T-cell (primary cell): ENCODE data around the gene AXIN1. TPM values are rescaled to one million over a fixed set of nuclear protein-coding genes. Genes with fewer than 3 reads are reported as not detected.
A peak's percentile ranks its signal among the peaks of the same experiment; 100 is the strongest.
"Not testable (repeated sequence)": the region's sequence is repeated elsewhere in the genome, so short reads cannot be mapped to it uniquely, and the experiment has no call there.

Experiments used
- ATAC-seq, 4 experiments: fragments of 200-7000 bp in 3 of 4; fragments of 150-1000 bp in 1 of 4; cut with Tn5 transposase; replicated peaks in 1 of 4; 1 replicate in 3 of 4; 2 replicates in 1 of 4; pipeline ENCODE4 v1.10.0; 2021; ENCODE audit warnings: moderate library complexity in 3 of 4, mild to moderate bottlenecking in 2 of 4, moderate number of reproducible peaks in 1 of 4
- CTCF ChIA-PET, 2 donors: fragments of 300-600 bp; sonication (Branson Sonifier 250); formaldehyde crosslinking; loops; one replicate each; lab custom pipeline; 2022; ENCODE audit warnings: antibody characterized with exemption in 2 of 2; lab: Charles Lee
- POLR2A ChIA-PET, 2 donors: fragments of 300-600 bp; sonication (Branson Sonifier 250); formaldehyde crosslinking; loops; one replicate each; lab custom pipeline; 2022; ENCODE audit warnings: antibody characterized with exemption in 2 of 2; lab: Charles Lee
- DNase-seq, 35 experiments: peaks; one replicate each; pipeline versions ENCODE4 v3.0.0 to v3.0.0-alpha.2; 2013 to 2023
- H3K27ac ChIP-seq: one replicate; pipeline ENCODE4 v1.5.1; 2013; ENCODE audit warnings: low read length
- H3K27me3 ChIP-seq, 2 experiments: replicated peaks in 1 of 2; 1 replicate in 1 of 2; 2 replicates in 1 of 2; pipeline versions ENCODE4 v1.6.1 to v1.7.0; 2013; ENCODE audit warnings: low read length in 1 of 2, mixed read lengths in 1 of 2; ENCODE audit not compliant: control insufficient read depth in 2 of 2, insufficient read depth in 2 of 2; ENCODE audit errors: extremely low read depth in 1 of 2
- H3K36me3 ChIP-seq, 2 donors: 1 replicate in 1 of 2; 2 replicates in 1 of 2; pipeline versions ENCODE4 v1.6.1 to v1.7.0; 2013; ENCODE audit warnings: low read length in 1 of 2; ENCODE audit not compliant: control insufficient read depth in 2 of 2, insufficient read depth in 1 of 2; ENCODE audit errors: extremely low read depth in 1 of 2
- H3K4me1 ChIP-seq, 2 experiments: 1 replicate in 1 of 2; 2 replicates in 1 of 2; pipeline versions ENCODE4 v1.6.1 to v1.7.0; 2013; ENCODE audit warnings: low read length in 2 of 2, mixed read lengths in 1 of 2; ENCODE audit not compliant: insufficient read depth in 2 of 2, control insufficient read depth in 1 of 2; ENCODE audit errors: extremely low read depth in 1 of 2
- H3K4me3 ChIP-seq, 2 donors: 1 replicate in 1 of 2; 2 replicates in 1 of 2; pipeline versions ENCODE4 v1.5.1 to v1.7.0; 2013; ENCODE audit warnings: mild to moderate bottlenecking in 2 of 2, low read length in 1 of 2, moderate library complexity in 1 of 2; ENCODE audit not compliant: control insufficient read depth in 1 of 2; ENCODE audit errors: extremely low read depth in 1 of 2
- H3K9me3 ChIP-seq: 2 replicates; pipeline ENCODE4 v1.7.0; 2013
- H3K27ac Mint-ChIP-seq, 2 donors: one replicate each; pipeline ENCODE4 v1.8.0; 2020 to 2021; ENCODE audit warnings: mild to moderate bottlenecking in 2 of 2, mixed read lengths in 2 of 2
- H3K27me3 Mint-ChIP-seq, 2 donors: one replicate each; pipeline ENCODE4 v1.8.0; 2021 to 2022; ENCODE audit warnings: mixed read lengths in 2 of 2
- H3K36me3 Mint-ChIP-seq: one replicate; pipeline ENCODE4 v1.8.0; 2021; ENCODE audit warnings: mixed read lengths
- H3K4me1 Mint-ChIP-seq, 3 donors: one replicate each; pipeline ENCODE4 v1.8.0; 2020 to 2022; ENCODE audit warnings: mixed read lengths in 3 of 3, mild to moderate bottlenecking in 1 of 3
- H3K4me3 Mint-ChIP-seq, 3 donors: one replicate each; pipeline ENCODE4 v1.8.0; 2020 to 2022; ENCODE audit warnings: mild to moderate bottlenecking in 3 of 3, mixed read lengths in 3 of 3, moderate library complexity in 3 of 3
- H3K9me3 Mint-ChIP-seq, 3 donors: one replicate each; pipeline ENCODE4 v1.8.0; 2020 to 2022; ENCODE audit warnings: mixed read lengths in 3 of 3
- WGBS: methylation state at CpG from one replicate; pipeline ENCODE4 v1.1.5; 2013; ENCODE audit warnings: missing lambda C conversion rate; ENCODE audit not compliant: insufficient coverage; 5-methylcytosine and 5-hydroxymethylcytosine counted together
- total RNA-seq, 35 experiments: library from RNA in 6 of 35; stranded (reverse) in 6 of 35; fragments of 120-200 nt in 1 of 35; gene quantifications; one replicate each; pipeline versions ENCODE4 v1.2.1 to v1.2.4 and lab custom pipeline; 2013 to 2026

The AXIN1 gene
- total RNA-seq, 5 donors from 2014 or later (not counting 1 experiment from before 2014, with no cell fraction given): 38.5 to 58.9 (median 50.4) TPM

DNA sequence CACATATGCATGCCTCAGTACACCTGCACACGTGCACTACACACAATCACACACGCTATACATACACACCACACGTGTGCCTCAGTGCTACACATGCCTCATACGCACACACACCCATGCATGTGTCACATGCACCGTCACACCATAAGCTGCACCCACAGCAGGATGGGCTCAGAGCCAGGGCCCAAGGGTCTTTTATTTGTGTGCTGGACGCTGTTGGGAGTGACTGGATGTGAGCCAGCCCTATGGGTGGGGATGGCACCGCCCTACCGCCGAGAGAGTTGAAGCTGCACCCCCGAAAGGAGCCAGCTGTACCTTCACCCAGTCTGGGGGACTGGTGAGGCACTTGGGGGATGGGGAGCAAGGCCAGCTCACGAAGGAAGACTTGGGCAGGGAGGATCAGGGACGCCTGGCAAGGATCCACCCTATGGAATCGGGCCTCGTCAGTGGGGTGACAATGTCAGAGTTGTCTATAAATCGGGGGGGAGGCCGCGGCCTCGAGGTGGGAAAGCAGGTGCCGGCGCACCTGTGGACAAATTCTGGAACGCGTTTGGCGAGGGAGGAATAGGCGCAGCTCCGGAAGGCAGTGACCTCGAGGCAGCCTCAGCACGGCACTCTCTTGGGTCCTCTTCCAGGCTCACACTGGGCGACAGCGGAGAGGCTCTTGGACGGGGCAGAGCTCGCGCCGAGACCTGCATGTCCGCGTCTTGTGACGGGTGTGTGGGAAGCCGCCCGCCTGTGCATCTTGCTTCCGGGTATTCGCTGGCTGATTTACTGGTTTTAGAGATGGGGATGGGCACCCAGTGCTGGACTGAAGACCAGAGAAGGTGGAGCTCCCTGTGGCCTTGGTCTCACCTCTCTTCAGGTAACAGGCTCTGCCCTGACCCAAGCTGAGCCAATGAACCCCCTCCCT, 84.1 kb downstream of the AXIN1 start:
- Histone ChIP-seq H3K27ac (no peak overlapping the region), H3K4me1 (peaks cover 0 to 9% of the 10 kb centered on the region in 2 experiments), H3K36me3 (peaks cover 7 to 15% of the 10 kb centered on the region in 2 donors), H3K9me3 (no peaks in the 10 kb centered on the region), H3K27me3 (peaks cover 0 to 14% of the 10 kb centered on the region in 2 experiments), H3K4me3 (no peak overlapping the region)
- no peak overlapping the region for H3K27ac Mint-ChIP-seq
- ATAC-seq (no peak), DNase-seq (no peak)
- no peaks in the 10 kb centered on the region for H3K9me3 Mint-ChIP-seq
- H3K27me3 Mint-ChIP-seq: no peaks in the 10 kb centered on the region
- no peaks in the 10 kb centered on the region for H3K36me3 Mint-ChIP-seq
- H3K4me1 Mint-ChIP-seq: peaks cover 0 to 6% (median 4%) of the 10 kb centered on the region in 3 donors
- ChIA-PET POLR2A (no interaction called here), CTCF (no interaction called here)
- WGBS: 87% methylated on average over 35 of the region's 40 CpGs
- H3K4me3 Mint-ChIP-seq: no peak overlapping the region

GRCh38 chr16:267562-267961, 85.0 kb downstream of the AXIN1 start:
- H3K27ac Mint-ChIP-seq, ATAC-seq, H3K27ac ChIP-seq, H3K4me1 ChIP-seq, H3K4me3 Mint-ChIP-seq, H3K9me3 ChIP-seq, H3K36me3 Mint-ChIP-seq, H3K27me3 ChIP-seq, H3K4me1 Mint-ChIP-seq, H3K27me3 Mint-ChIP-seq, CTCF ChIA-PET, H3K4me3 ChIP-seq, DNase-seq, POLR2A ChIA-PET, H3K9me3 Mint-ChIP-seq: not testable (repeated sequence)
- 94% methylated on average over 15 of the region's 17 CpGs for WGBS
- peaks cover 12 to 20% of the 10 kb centered on the region in 2 donors for H3K36me3 ChIP-seq

- Mint-ChIP-seq H3K27ac (no peak overlapping the region), H3K4me1 (peaks cover 0 to 4% (median 4%) of the 10 kb centered on the region in 3 donors), H3K4me3 (no peak overlapping the region), H3K9me3 (no peaks in the 10 kb centered on the region), H3K36me3 (peaks cover 5% of the 10 kb centered on the region), H3K27me3 (no peaks in the 10 kb centered on the region)
- H3K4me1 ChIP-seq: peaks cover 0 to 9% of the 10 kb centered on the region in 2 experiments
- ChIA-PET POLR2A (no interaction called here), CTCF (no interaction called here)
- DNase-seq: no peak
- no peaks in the 10 kb centered on the region for H3K9me3 ChIP-seq
- H3K4me3 ChIP-seq: no peak overlapping the region
- H3K27ac ChIP-seq: no peak overlapping the region
- no peak for ATAC-seq
- peaks cover 0 to 2% of the 10 kb centered on the region in 2 experiments for H3K27me3 ChIP-seq
- peaks cover 21 to 31% of the 10 kb centered on the region in 2 donors for H3K36me3 ChIP-seq
- WGBS: 94% methylated on average over 22 of the region's 25 CpGs
These were observed 86.0 kb downstream of the AXIN1 start for GRCh38 chr16:266258-267164.

DNA sequence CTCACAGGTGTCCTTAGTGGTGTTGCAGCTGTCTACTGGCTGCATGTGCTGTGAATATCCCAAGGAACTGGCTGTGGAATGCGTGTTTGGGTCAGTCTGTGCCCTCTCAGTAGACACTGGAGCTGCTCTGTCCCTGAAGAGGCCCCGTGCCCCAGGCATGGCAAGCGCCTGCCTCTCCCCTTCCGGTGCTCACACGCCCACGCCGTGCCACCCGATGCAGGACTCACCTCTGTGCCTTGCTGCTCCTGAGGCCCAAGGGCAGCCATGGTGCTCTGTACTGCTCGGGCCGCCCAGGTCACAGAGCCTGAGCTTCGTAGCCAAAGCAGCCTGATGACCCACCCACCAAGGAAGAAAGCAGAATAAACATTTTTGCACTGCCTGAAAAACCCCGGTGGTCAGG, 86.8 kb downstream of the AXIN1 start:
- peak in 2 of 4 experiments; percentile 10 to 32 for ATAC-seq
- Histone ChIP-seq H3K9me3 (no peaks in the 10 kb centered on the region), H3K27me3 (no peaks in the 10 kb centered on the region), H3K36me3 (peaks cover 26 to 35% of the 10 kb centered on the region in 2 donors), H3K4me1 (peaks cover 0 to 9% of the 10 kb centered on the region in 2 experiments), H3K27ac (no peak overlapping the region), H3K4me3 (no peak overlapping the region)
- 81% methylated on average over 12 of the region's 12 CpGs for WGBS
- Mint-ChIP-seq H3K27me3 (no peaks in the 10 kb centered on the region), H3K4me1 (peaks cover 0 to 4% (median 4%) of the 10 kb centered on the region in 3 donors), H3K9me3 (no peaks in the 10 kb centered on the region), H3K36me3 (peaks cover 7% of the 10 kb centered on the region), H3K27ac (no peak overlapping the region), H3K4me3 (no peak overlapping the region)
- DNase-seq: no peak
- CTCF ChIA-PET: no interaction called here
- POLR2A ChIA-PET: no interaction called here

- ChIA-PET CTCF (no interaction called here), POLR2A (no interaction called here)
- no peak overlapping the region for H3K27ac ChIP-seq
- H3K4me3 Mint-ChIP-seq: no peak overlapping the region
- H3K27me3 Mint-ChIP-seq: no peaks in the 10 kb centered on the region
- H3K27me3 ChIP-seq: no peaks in the 10 kb centered on the region
- no peak overlapping the region for H3K27ac Mint-ChIP-seq
- DNase-seq (no peak), ATAC-seq (no peak)
- H3K4me1 Mint-ChIP-seq: peaks cover 0 to 4% (median 4%) of the 10 kb centered on the region in 3 donors
- H3K9me3 Mint-ChIP-seq: no peaks in the 10 kb centered on the region
- 85% methylated on average over 10 of the region's 14 CpGs for WGBS
- peaks cover 26 to 41% of the 10 kb centered on the region in 2 donors for H3K36me3 ChIP-seq
- no peaks in the 10 kb centered on the region for H3K9me3 ChIP-seq
- peaks cover 13% of the 10 kb centered on the region for H3K36me3 Mint-ChIP-seq
- no peak overlapping the region for H3K4me3 ChIP-seq
- H3K4me1 ChIP-seq: peaks cover 0 to 9% of the 10 kb centered on the region in 2 experiments
These were observed 87.5 kb downstream of the AXIN1 start for GRCh38 chr16:265002-265529.

DNA sequence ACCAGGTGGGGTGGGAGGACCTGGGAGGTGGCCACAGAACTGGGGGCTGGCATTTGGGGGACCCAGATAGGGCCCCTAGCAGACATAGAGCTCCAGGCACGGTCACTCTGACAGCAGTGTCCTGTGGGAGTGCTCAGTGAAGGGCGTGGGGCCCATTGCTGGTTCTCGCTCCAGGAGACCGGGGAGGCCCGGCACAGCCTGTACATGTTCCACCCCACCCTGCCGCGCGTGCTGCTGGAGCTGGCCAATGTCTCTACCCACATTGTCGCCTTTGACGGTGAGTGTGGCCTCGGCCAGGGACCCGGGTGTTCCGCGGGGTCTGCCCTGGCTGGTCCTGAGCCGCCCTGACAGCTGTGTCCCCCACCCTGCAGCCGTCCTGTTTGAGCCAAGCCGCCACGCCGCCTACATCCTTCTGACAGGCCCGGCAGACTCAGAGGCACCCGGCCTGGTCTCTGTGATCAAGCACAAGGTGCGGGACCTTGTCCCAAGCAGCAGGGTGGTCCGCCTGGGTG, 88.0 kb downstream of the AXIN1 start:
- Histone ChIP-seq H3K4me1 (peaks cover 0 to 9% of the 10 kb centered on the region in 2 experiments), H3K27ac (no peak overlapping the region), H3K4me3 (no peak overlapping the region), H3K9me3 (no peaks in the 10 kb centered on the region), H3K27me3 (no peaks in the 10 kb centered on the region), H3K36me3 (peaks cover 26 to 47% of the 10 kb centered on the region in 2 donors)
- Mint-ChIP-seq H3K36me3 (peaks cover 13% of the 10 kb centered on the region), H3K4me3 (no peak overlapping the region), H3K4me1 (peaks cover 0 to 4% (median 4%) of the 10 kb centered on the region in 3 donors), H3K27ac (no peak overlapping the region), H3K9me3 (no peaks in the 10 kb centered on the region), H3K27me3 (no peaks in the 10 kb centered on the region)
- ChIA-PET CTCF (no interaction called here), POLR2A (no interaction called here)
- no peak for DNase-seq
- 94% methylated on average over 22 of the region's 23 CpGs for WGBS
- ATAC-seq: no peak
